IMR-90 (cell line): ENCODE results near the gene AMPD3. TPM values are rescaled to one million over a fixed set of nuclear protein-coding genes. Genes with fewer than 3 reads are reported as not detected.

Experiments used
- ATAC-seq: fragments of 200-7000 bp; cut with Tn5 transposase; 2 replicates; pipeline ENCODE4 v1.9.1; 2020; ENCODE audit warnings: low read depth, mild to moderate bottlenecking, moderate library complexity
- BruUV-seq: library from RNA; stranded (reverse); fragments of 400-500 nt; replicated peaks from 2 replicates; lab custom pipeline; 2021; lab: Mats Ljungman, UMichigan
- CTCF ChIA-PET: fragments of 300-600 bp; formaldehyde crosslinking; extraction: SDS; loops from one replicate; lab custom pipeline; 2021; ENCODE audit warnings: antibody characterized with exemption; lab: Yijun Ruan, JAX
- POLR2A ChIA-PET: fragments of 300-600 bp; sonication (Branson Sonifier 250); formaldehyde crosslinking; loops from one replicate; lab custom pipeline; 2022; ENCODE audit warnings: antibody characterized with exemption; ENCODE audit not compliant: unreplicated experiment; lab: Charles Lee
- DNase-seq: peaks from one replicate; pipeline ENCODE4 v3.0.0; 2013
- H2AFZ ChIP-seq: replicated peaks from 2 replicates; pipeline ENCODE3; 2013; ENCODE audit warnings: low read length, mild to moderate bottlenecking; ENCODE audit not compliant: poor library complexity
- H2AK5ac ChIP-seq: 2 replicates; pipeline ENCODE4 v1.6.1; 2013; ENCODE audit warnings: low read depth, low read length, inconsistent platforms
- H2AK9ac ChIP-seq: replicated peaks from 2 replicates; pipeline ENCODE3; 2013; ENCODE audit warnings: mild to moderate bottlenecking, low read depth, low read length, moderate library complexity; ENCODE audit not compliant: poor library complexity
- H2BK120ac ChIP-seq: 2 replicates; pipeline ENCODE4 v1.6.1; 2013; ENCODE audit warnings: low read depth, low read length, inconsistent platforms
- H2BK15ac ChIP-seq: 3 replicates; pipeline ENCODE4 v1.6.1; 2013; ENCODE audit warnings: low read depth, low read length, inconsistent platforms
- H2BK20ac ChIP-seq: 2 replicates; pipeline ENCODE4 v1.6.1; 2013; ENCODE audit warnings: low read depth, mild to moderate bottlenecking, inconsistent platforms, low read length, moderate library complexity
- H2BK5ac ChIP-seq: 2 replicates; pipeline ENCODE4 v1.6.1; 2013; ENCODE audit warnings: mild to moderate bottlenecking, low read depth, low read length, inconsistent platforms; ENCODE audit not compliant: poor library complexity, severe bottlenecking
- H3K14ac ChIP-seq: replicated peaks from 2 replicates; pipeline ENCODE4 v1.6.1; 2013; ENCODE audit warnings: low read depth, low read length, inconsistent platforms
- H3K18ac ChIP-seq: 2 replicates; pipeline ENCODE4 v1.6.1; 2013; ENCODE audit warnings: low read depth, low read length, control low read depth
- H3K23ac ChIP-seq: 2 replicates; pipeline ENCODE4 v1.6.1; 2013; ENCODE audit warnings: low read depth, low read length, inconsistent platforms
- H3K27ac ChIP-seq: 2 replicates; pipeline ENCODE4 v1.5.1; 2013; ENCODE audit warnings: mild to moderate bottlenecking, control low read depth, low read length; ENCODE audit not compliant: insufficient read depth
- H3K27me3 ChIP-seq: 2 replicates; pipeline ENCODE4 v1.6.1; 2013; ENCODE audit warnings: low read length; ENCODE audit not compliant: control insufficient read depth, insufficient read depth
- H3K36me3 ChIP-seq: 2 replicates; pipeline ENCODE4 v1.6.1; 2013; ENCODE audit warnings: low read length, mixed read lengths; ENCODE audit not compliant: control insufficient read depth, insufficient read depth
- H3K4ac ChIP-seq: 2 replicates; pipeline ENCODE4 v1.6.1; 2013; ENCODE audit warnings: low read depth, low read length, inconsistent platforms
- H3K4me1 ChIP-seq: 2 replicates; pipeline ENCODE4 v1.6.1; 2013; ENCODE audit warnings: low read length, mixed read lengths; ENCODE audit not compliant: control insufficient read depth, insufficient read depth
- H3K4me2 ChIP-seq: 2 replicates; pipeline ENCODE4 v1.6.1; 2013; ENCODE audit warnings: low read depth, mild to moderate bottlenecking, control low read depth, low read length, moderate library complexity
- H3K4me3 ChIP-seq: 2 replicates; pipeline ENCODE4 v1.5.1; 2013; ENCODE audit warnings: low read depth, mild to moderate bottlenecking, control low read depth, low read length, moderate library complexity; ENCODE audit not compliant: insufficient read depth
- H3K56ac ChIP-seq: 2 replicates; pipeline ENCODE4 v1.6.1; 2013; ENCODE audit warnings: low read length, inconsistent platforms; ENCODE audit not compliant: insufficient read depth; ENCODE audit errors: extremely low read depth
- H3K79me1 ChIP-seq, 2 experiments: 2 replicates each; pipeline ENCODE4 v1.6.1; 2013; ENCODE audit warnings: low read length in 2 of 2, inconsistent platforms in 1 of 2, low read depth in 1 of 2
- H3K9ac ChIP-seq: 2 replicates; pipeline ENCODE4 v1.6.1; 2013; ENCODE audit warnings: low read depth, low read length, control low read depth
- H3K9me1 ChIP-seq: 2 replicates; pipeline ENCODE4 v1.6.1; 2013; ENCODE audit warnings: low read length, inconsistent platforms; ENCODE audit not compliant: insufficient read depth
- H3K9me3 ChIP-seq: 2 replicates; pipeline ENCODE4 v1.6.1; 2013; ENCODE audit warnings: low read length; ENCODE audit not compliant: control insufficient read depth, insufficient read depth
- H4K20me1 ChIP-seq: 2 replicates; pipeline ENCODE4 v1.6.1; 2013; ENCODE audit warnings: low read length, inconsistent platforms; ENCODE audit not compliant: insufficient read depth
- H4K5ac ChIP-seq: 2 replicates; pipeline ENCODE4 v1.6.1; 2013; ENCODE audit warnings: mild to moderate bottlenecking, low read depth, low read length, control low read depth
- H4K8ac ChIP-seq, 2 experiments: 2 replicates each; pipeline ENCODE4 v1.6.1; 2013; ENCODE audit warnings: low read depth in 2 of 2, low read length in 2 of 2, control low read depth in 1 of 2, inconsistent platforms in 1 of 2
- H4K91ac ChIP-seq: 2 replicates; pipeline ENCODE4 v1.6.1; 2013; ENCODE audit warnings: low read depth, low read length, inconsistent platforms; ENCODE audit not compliant: insufficient read depth
- CHD1 ChIP-seq: IDR thresholded peaks from 2 replicates; pipeline ENCODE4 v1.6.1; 2012; ENCODE audit warnings: low read depth, low read length, improper control_type of control experiment
- WGBS, 2 experiments: methylation state at CpG; one replicate each; pipeline versions ENCODE4 v1.1.5 to v1.1.7; 2013; ENCODE audit warnings: missing lambda C conversion rate in 2 of 2; ENCODE audit not compliant: insufficient read length in 1 of 2; ENCODE audit errors: extremely low coverage in 2 of 2; 5-methylcytosine and 5-hydroxymethylcytosine counted together
- dilution Hi-C: fragments of 300-500 bp; cut with HindIII; formaldehyde crosslinking; loops from one replicate; pipeline ENCODE4 v1.14.3; 2018; ENCODE audit warnings: low sequenced_read_pairs; ENCODE audit not compliant: unreplicated experiment
- in situ Hi-C: fragments of 300-500 bp; cut with MboI; formaldehyde crosslinking; loops from 3 replicates; pipeline ENCODE4 v1.14.3; 2019; ENCODE audit warnings: low sequenced_read_pairs, inconsistent platforms, mixed read lengths
- intact Hi-C: fragments of 100-400 bp; cut with micrococcal nuclease; formaldehyde crosslinking; loops from 2 replicates; pipeline ENCODE4 v1.10.0; 2022
- polyA plus RNA-seq, 3 experiments: library from polyadenylated mRNA; depleted of rRNA; stranded (reverse); fragments of >200 nt; gene quantifications; 2 replicates each; pipeline ENCODE4 v1.2.3, GENCODE V29; 2012; ENCODE audit warnings: low replicate concordance in 1 of 3
- total RNA-seq: library from RNA; depleted of rRNA; stranded (reverse); fragments of >200 nt; gene quantifications from 2 replicates; pipeline ENCODE4 v1.2.3, GENCODE V29; 2012

The AMPD3 gene
- total and polyA plus RNA-seq, 2 of the 4 experiments (the other 2 are of a cell fraction) = 8.6 to 12.1 TPM

DNA sequence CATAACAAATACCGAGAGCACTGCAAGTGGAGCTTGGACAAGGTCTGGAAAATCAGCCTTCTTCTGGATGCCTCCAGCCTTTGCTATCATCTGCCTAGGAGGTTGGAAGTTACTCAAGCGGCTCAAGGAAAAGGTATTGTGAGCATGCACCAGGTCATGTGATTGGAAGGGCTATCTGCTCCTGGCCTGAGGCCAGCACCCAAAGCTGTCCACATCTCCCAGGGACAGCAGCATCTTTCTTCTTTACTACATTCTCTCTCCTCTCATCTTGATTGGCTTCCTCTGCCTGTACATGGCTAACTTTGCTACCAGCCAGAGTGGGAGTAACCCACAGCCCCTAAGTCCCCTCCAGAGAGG is 44.2 kb upstream of the AMPD3 start:
- Histone ChIP-seq H3K4me3 (no peak overlapping the region), H4K91ac (no peak overlapping the region), H3K56ac (no peak overlapping the region), H2AFZ (no peak overlapping the region), H3K27ac (no peak overlapping the region), H2BK5ac (no peak overlapping the region), H3K36me3 (no peaks in the 10 kb centered on the region), H3K27me3 (no peaks in the 10 kb centered on the region), H3K79me1 (no peaks in the 10 kb centered on the region), H2BK20ac (no peak overlapping the region), H3K4me2 (no peak overlapping the region), H3K18ac (no peak overlapping the region), H3K9me1 (peaks cover 16% of the 10 kb centered on the region), H4K5ac (no peak overlapping the region), H2AK5ac (0 out of 2 replicates have a peak overlapping the region, but pooled peaks have one; percentile 13), H4K8ac (no peak overlapping the region), H3K4ac (no peak overlapping the region), H2AK9ac (no peak overlapping the region), H4K20me1 (no peaks in the 10 kb centered on the region), H3K9me3 (no peaks in the 10 kb centered on the region), H3K4me1 (peaks cover 15% of the 10 kb centered on the region), H3K23ac (no peak overlapping the region), H3K14ac (no peak overlapping the region), H3K9ac (no peak overlapping the region), H2BK15ac (no peak overlapping the region), H2BK120ac (peak overlapping the region; percentile 7; the same call in 1 of the 2 replicates)
- CTCF ChIA-PET = no interaction called here
- POLR2A ChIA-PET = no interaction called here
- intact Hi-C loops (no loop called here), dilution Hi-C loops (no loop called here), in situ Hi-C loops (loop anchor here (5.0 kb wide), 1 partner anchor 81 kb away; no protein-coding TSS in a partner anchor)
- WGBS, 2 experiments = 78% methylated on average over 2 of the region's 2 CpGs; no CpG with 5 or more reads in 1 of the 2 experiments
- DNase-seq (no peak), ATAC-seq (no peak)
- no peak for TF ChIP-seq CHD1
- BruUV-seq = no TSS peak
